Gastroesophageal sphincter (tissue), 4 donors: ENCODE measurements around the gene COX8C. TPM values are rescaled to one million over a fixed set of nuclear protein-coding genes. Genes with fewer than 3 reads are reported as not detected.

Source experiments
- ATAC-seq: fragments of 150-250 bp; one replicate; pipeline ENCODE4 v1.9.1; 2016; ENCODE audit warnings: mild to moderate bottlenecking, moderate library complexity
- H3K27ac ChIP-seq, 4 donors: fragments of 200-600 bp; sonication (generic) in 3 of 4; 1 replicate in 3 of 4; 2 replicates in 1 of 4; pipeline ENCODE4 v1.5.1; 2016 to 2019
- H3K27me3 ChIP-seq: fragments of 200-600 bp; sonication (generic); one replicate; pipeline ENCODE4 v1.5.1; 2019
- H3K36me3 ChIP-seq, 2 donors: fragments of 200-600 bp; sonication (generic); one replicate each; pipeline ENCODE4 v1.5.1; 2019; ENCODE audit warnings: control low read depth in 1 of 2
- H3K4me1 ChIP-seq, 3 donors: fragments of 200-600 bp; sonication (generic); 1 replicate in 2 of 3; 2 replicates in 1 of 3; pipeline ENCODE4 v1.5.1; 2016 to 2019; ENCODE audit warnings: control low read depth in 2 of 3
- H3K4me3 ChIP-seq, 2 donors: fragments of 200-600 bp; sonication (generic); one replicate each; pipeline ENCODE4 v1.5.1; 2019; ENCODE audit warnings: mild to moderate bottlenecking in 1 of 2, moderate library complexity in 1 of 2
- H3K9me3 ChIP-seq, 3 donors: fragments of 200-600 bp; sonication (generic); one replicate each; pipeline ENCODE4 v1.5.1; 2017 to 2019; ENCODE audit warnings: control low read depth in 2 of 3
- EP300 ChIP-seq: sonication (generic); formaldehyde crosslinking; IDR thresholded peaks from one replicate; pipeline ENCODE4 v1.6.1; 2017; ENCODE audit warnings: antibody characterized with exemption, mild to moderate bottlenecking
- POLR2A ChIP-seq, 2 donors: fragments of 450-650 bp; IDR thresholded peaks; one replicate each; pipeline ENCODE4 v1.6.1; 2017; ENCODE audit warnings: antibody characterized with exemption in 2 of 2, mild to moderate bottlenecking in 2 of 2, moderate library complexity in 1 of 2
- POLR2AphosphoS5 ChIP-seq: sonication (generic); formaldehyde crosslinking; IDR thresholded peaks from one replicate; pipeline ENCODE4 v1.6.1; 2017; ENCODE audit warnings: antibody characterized with exemption
- WGBS, 2 donors: methylation state at CpG; one replicate each; pipeline ENCODE4 v1.1.5; 2018; ENCODE audit warnings: low coverage in 1 of 2; 5-methylcytosine and 5-hydroxymethylcytosine counted together
- total RNA-seq, 4 donors: library from RNA; depleted of rRNA; stranded (reverse); fragments of >200 nt; gene quantifications; one replicate each; pipeline ENCODE4 v1.1.0, GENCODE V29; 2016
- TF ChIP-seq, protein P1 (sequence below), 4 experiments: fragments of 200-600 bp in 2 of 4; fragments of 450-650 bp in 2 of 4; sonication (generic) in 1 of 4; IDR thresholded peaks; one replicate each; pipeline ENCODE4 v1.5.1; 2017 to 2019; ENCODE audit warnings: antibody characterized with exemption in 4 of 4, mild to moderate bottlenecking in 2 of 4, moderate library complexity in 2 of 4

The COX8C gene
- total RNA-seq, 4 donors from 2014 or later = not detected

DNA sequence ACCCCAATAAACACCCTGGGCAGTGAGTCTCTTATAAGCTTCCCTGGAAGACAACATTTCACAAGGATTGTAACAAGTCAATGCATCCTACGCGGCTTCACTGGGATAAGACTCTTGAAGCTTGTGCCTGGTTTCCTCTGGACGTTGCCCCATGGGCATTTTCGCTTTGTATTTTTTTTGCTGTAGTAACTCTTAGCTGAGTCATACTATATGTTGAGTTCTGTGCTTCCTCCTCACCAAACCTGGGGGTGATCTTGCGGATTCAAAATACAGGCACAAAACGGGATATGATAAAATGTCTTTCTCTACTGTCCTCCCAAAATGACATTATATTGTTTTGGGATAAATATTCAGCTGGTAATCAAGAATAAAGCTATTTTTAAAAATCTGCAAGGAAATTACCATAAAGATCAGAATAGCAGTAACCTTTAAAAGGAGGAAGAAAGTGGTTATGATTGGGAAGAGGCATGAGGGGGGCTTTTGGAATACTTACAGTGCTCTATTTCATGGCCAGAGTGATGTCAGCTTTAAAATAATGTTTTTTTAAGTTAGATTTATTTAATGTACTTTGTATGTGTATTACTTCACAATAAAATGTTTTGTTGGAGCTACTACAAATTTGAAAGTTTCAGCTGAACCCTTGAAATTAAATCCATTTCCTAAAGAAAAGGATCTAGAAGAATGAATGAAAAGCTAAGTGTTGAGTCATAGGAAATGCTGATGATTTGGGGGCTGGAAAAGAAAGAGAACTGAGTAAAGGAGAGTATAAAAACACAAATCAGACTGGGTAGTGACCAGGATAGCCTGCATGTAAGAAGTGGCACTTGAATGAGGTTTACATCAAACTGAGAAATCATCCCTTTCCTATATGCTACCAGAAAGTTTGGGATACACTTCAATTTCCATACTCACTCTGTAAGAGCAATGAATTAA lies 28.8 kb upstream of the COX8C start:
- no peak for ATAC-seq
- Histone ChIP-seq H3K27me3 (no peaks in the 10 kb centered on the region), H3K4me3 (no peak overlapping the region), H3K9me3 (no peaks in the 10 kb centered on the region), H3K36me3 (no peaks in the 10 kb centered on the region), H3K4me1 (peaks cover 0 to 50% (median 3%) of the 10 kb centered on the region in 3 donors), H3K27ac (no peak overlapping the region)
- WGBS, 2 donors = 51 to 72% methylated on average over 6 of the region's 6 CpGs
- TF ChIP-seq POLR2AphosphoS5 (no peak), POLR2A (IDR thresholded peaks at IDR 0.05) (no peak)
- TF ChIP-seq, protein P1, sequence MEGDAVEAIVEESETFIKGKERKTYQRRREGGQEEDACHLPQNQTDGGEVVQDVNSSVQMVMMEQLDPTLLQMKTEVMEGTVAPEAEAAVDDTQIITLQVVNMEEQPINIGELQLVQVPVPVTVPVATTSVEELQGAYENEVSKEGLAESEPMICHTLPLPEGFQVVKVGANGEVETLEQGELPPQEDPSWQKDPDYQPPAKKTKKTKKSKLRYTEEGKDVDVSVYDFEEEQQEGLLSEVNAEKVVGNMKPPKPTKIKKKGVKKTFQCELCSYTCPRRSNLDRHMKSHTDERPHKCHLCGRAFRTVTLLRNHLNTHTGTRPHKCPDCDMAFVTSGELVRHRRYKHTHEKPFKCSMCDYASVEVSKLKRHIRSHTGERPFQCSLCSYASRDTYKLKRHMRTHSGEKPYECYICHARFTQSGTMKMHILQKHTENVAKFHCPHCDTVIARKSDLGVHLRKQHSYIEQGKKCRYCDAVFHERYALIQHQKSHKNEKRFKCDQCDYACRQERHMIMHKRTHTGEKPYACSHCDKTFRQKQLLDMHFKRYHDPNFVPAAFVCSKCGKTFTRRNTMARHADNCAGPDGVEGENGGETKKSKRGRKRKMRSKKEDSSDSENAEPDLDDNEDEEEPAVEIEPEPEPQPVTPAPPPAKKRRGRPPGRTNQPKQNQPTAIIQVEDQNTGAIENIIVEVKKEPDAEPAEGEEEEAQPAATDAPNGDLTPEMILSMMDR (IDR thresholded peaks at IDR 0.05) = no peak

DNA sequence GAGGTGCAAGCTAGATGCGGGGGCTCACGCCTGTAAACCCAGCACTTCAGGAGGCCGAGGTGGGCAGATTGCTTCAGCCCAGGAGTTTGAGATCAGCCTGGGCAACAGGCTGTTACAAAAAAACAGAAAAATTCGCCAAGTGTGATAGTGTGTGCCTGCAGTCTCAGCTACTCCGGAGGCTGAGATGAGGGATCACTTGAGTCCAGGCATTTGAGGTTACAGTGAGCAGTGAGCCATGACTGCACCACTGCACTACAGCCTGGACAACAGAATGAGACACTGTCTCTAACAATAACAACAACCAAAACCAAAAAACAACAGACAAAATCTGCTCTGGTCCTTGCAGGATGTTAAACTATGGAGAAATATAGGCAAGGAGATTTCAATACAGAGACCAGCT lies 28.1 kb upstream of the COX8C start:
- H3K27ac ChIP-seq = no peak overlapping the region
- H3K36me3 ChIP-seq = no peaks in the 10 kb centered on the region
- TF ChIP-seq, protein P1 (IDR thresholded peaks at IDR 0.05) = no peak
- TF ChIP-seq POLR2AphosphoS5 (no peak), POLR2A (IDR thresholded peaks at IDR 0.05) (no peak), EP300 (no peak)
- no peaks in the 10 kb centered on the region for H3K9me3 ChIP-seq
- H3K4me1 ChIP-seq = peaks cover 0 to 52% (median 3%) of the 10 kb centered on the region in 3 donors
- no peak for ATAC-seq
- no peaks in the 10 kb centered on the region for H3K27me3 ChIP-seq
- no peak overlapping the region for H3K4me3 ChIP-seq
- WGBS, 2 donors = 75 to 80% methylated on average over 1 to 2 of the region's 5 CpGs

DNA sequence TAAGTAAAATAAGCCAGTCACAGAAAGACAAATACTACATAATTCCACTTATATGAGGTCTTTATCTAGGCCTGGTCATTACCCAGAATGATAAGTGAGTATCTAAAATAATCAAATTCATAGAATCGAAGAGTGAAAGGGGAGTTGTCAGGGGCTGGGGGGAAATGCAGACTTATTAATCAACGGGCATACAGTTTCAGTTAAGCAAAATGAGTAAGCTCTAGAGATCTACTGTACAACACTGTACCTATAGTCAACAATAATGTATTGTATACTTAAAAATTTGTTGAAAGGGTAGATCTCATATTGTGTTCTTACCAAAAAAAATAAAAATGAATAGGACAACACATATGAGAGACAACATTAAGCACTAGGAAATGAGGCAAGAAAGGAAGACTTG lies 27.5 kb upstream of the COX8C start:
- 92% methylated on average over 2 of the region's 2 CpGs; no CpG with 5 or more reads in 1 of the 2 donors for WGBS, 2 donors
- H3K36me3 ChIP-seq = no peaks in the 10 kb centered on the region
- no peaks in the 10 kb centered on the region for H3K9me3 ChIP-seq
- H3K27me3 ChIP-seq = no peaks in the 10 kb centered on the region
- H3K4me1 ChIP-seq = peaks cover 0 to 52% (median 3%) of the 10 kb centered on the region in 3 donors
- TF ChIP-seq POLR2AphosphoS5 (no peak), EP300 (no peak), POLR2A (IDR thresholded peaks at IDR 0.05) (no peak)
- TF ChIP-seq, protein P1 (IDR thresholded peaks at IDR 0.05) = no peak
- ATAC-seq = no peak
- H3K27ac ChIP-seq = no peak overlapping the region
- no peak overlapping the region for H3K4me3 ChIP-seq

DNA sequence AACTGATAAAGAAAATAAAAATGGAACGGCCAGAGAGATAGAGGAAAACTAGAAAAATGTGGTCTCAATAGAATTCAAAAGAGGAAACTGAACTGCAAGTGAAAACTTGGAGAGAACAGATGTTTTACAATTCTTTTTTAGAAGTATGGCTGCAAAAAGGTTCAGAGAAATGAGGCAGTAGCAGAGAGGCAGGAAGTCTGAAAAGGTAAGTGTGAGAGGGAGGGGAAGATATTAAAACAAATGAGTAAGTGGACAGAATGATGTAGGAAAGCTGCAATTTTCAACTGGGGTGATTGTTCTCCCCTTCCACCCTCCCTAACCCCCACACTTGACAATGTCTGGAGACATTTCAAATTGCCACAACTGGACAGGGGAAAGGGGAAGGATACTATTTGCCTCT lies 27.0 kb upstream of the COX8C start:
- Histone ChIP-seq H3K4me1 (peaks cover 0 to 52% (median 3%) of the 10 kb centered on the region in 3 donors), H3K36me3 (no peaks in the 10 kb centered on the region), H3K27ac (no peak overlapping the region), H3K9me3 (no peaks in the 10 kb centered on the region), H3K27me3 (no peaks in the 10 kb centered on the region), H3K4me3 (no peak overlapping the region)
- TF ChIP-seq, protein P1 (IDR thresholded peaks at IDR 0.05) = no peak
- TF ChIP-seq EP300 = no peak
- no peak for TF ChIP-seq POLR2A (IDR thresholded peaks at IDR 0.05)
- no peak for TF ChIP-seq POLR2AphosphoS5
- ATAC-seq = no peak
- WGBS, 2 donors = 71 to 74% methylated on average over 1 of the region's 1 CpG

DNA sequence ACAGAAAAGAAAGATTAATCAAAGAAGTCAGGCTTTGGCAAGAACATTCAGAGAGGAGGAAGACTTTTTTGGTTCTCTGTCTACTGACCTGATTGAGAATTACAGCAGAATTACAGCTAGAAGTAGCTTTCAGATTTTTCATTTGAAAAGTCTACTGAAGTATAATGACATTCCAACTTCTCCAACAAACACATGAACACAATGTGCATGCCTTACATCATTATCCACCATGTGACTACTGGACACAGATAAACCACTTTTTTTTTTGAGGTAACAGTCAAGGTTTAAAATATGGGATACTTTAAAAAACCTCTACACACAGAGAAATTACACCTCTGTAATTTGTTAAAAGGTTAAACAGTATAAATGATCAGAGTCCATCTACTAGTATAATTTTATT lies 26.5 kb upstream of the COX8C start:
- Histone ChIP-seq H3K27ac (no peak overlapping the region), H3K9me3 (no peaks in the 10 kb centered on the region), H3K4me3 (no peak overlapping the region), H3K36me3 (no peaks in the 10 kb centered on the region), H3K4me1 (peaks cover 0 to 52% (median 3%) of the 10 kb centered on the region in 3 donors), H3K27me3 (no peaks in the 10 kb centered on the region)
- TF ChIP-seq, protein P1 (IDR thresholded peaks at IDR 0.05) = no peak
- TF ChIP-seq EP300 (no peak), POLR2A (IDR thresholded peaks at IDR 0.05) (no peak), POLR2AphosphoS5 (no peak)
- ATAC-seq = no peak
